Suprapubic skin (tissue), 3 donors: ENCODE data around the gene CEP112.

Experiments used
- POLR2A ChIP-seq, 2 donors: fragments of 450-650 bp; IDR thresholded peaks; one replicate each; pipeline ENCODE4 v1.6.1; 2017; ENCODE audit warnings: antibody characterized with exemption in 2 of 2, mild to moderate bottlenecking in 2 of 2, moderate library complexity in 2 of 2
- TF ChIP-seq, protein P1 (sequence below), 2 donors: fragments of 200-600 bp in 1 of 2; fragments of 450-650 bp in 1 of 2; sonication (generic) in 1 of 2; IDR thresholded peaks; one replicate each; pipeline ENCODE4 v1.5.1; 2016 to 2019; ENCODE audit warnings: antibody characterized with exemption in 2 of 2, mild to moderate bottlenecking in 1 of 2, moderate library complexity in 1 of 2

DNA sequence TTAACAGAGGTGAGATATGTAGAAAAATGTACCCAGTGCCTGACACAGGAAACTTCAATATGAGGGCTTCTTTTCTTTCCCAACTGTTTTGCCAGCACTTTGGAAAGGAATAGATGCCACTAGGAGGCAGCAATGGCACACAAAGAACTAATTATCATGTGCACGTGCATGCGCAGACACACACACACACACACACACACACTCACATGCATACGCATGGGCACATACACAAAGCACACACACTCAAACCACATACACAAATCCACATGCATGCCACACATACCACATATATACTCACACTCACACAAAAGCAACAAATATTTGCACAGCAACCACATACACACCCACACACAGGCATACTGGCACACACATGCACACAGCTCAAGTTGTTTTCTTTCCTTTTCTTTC, 8.8 kb upstream of the CEP112 start:
- TF ChIP-seq, protein P1, sequence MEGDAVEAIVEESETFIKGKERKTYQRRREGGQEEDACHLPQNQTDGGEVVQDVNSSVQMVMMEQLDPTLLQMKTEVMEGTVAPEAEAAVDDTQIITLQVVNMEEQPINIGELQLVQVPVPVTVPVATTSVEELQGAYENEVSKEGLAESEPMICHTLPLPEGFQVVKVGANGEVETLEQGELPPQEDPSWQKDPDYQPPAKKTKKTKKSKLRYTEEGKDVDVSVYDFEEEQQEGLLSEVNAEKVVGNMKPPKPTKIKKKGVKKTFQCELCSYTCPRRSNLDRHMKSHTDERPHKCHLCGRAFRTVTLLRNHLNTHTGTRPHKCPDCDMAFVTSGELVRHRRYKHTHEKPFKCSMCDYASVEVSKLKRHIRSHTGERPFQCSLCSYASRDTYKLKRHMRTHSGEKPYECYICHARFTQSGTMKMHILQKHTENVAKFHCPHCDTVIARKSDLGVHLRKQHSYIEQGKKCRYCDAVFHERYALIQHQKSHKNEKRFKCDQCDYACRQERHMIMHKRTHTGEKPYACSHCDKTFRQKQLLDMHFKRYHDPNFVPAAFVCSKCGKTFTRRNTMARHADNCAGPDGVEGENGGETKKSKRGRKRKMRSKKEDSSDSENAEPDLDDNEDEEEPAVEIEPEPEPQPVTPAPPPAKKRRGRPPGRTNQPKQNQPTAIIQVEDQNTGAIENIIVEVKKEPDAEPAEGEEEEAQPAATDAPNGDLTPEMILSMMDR (IDR thresholded peaks at IDR 0.05): peak in 1 of 2 donors; percentile 36
- no peak for TF ChIP-seq POLR2A (IDR thresholded peaks at IDR 0.05)
